ENCODE results near the gene RRP1B. TPM values are rescaled to one million over a fixed set of nuclear protein-coding genes. Genes with fewer than 3 reads are reported as not detected.

The RRP1B gene
- total and polyA plus RNA-seq, 2 experiments from 2014 or later = 54.8 to 95.7 TPM

- Histone ChIP-seq H4K20me1 (replicated peaks; ENCODE audit: insufficient read depth) (0 out of 2 replicates have a peak, but pooled peaks cover 3% of the 10 kb centered on the region), H3K36me3 (ENCODE audit: insufficient read depth) (no peaks in the 10 kb centered on the region), H2AFZ (peak overlapping the region; percentile 12), H3K27me3 (ENCODE audit: insufficient read depth) (no peaks in the 10 kb centered on the region), H3K4me3 (no peak overlapping the region), H3K79me2 (replicated peaks; ENCODE audit: insufficient read depth) (no peaks in the 10 kb centered on the region), H3K9me2 (ENCODE audit: insufficient read depth) (no peaks in the 10 kb centered on the region), H3K4me1 (ENCODE audit: insufficient read depth) (peaks cover 4% of the 10 kb centered on the region), H3K4me2 (peak overlapping the region; percentile 38; the same call in 1 of the 2 replicates), H3F3A (replicated peaks; ENCODE audit: low read depth) (peaks cover 2% of the 10 kb centered on the region; the same call in 1 of the 2 replicates), H3K27ac (ENCODE audit: low read depth) (0 out of 2 replicates have a peak overlapping the region, but pooled peaks have one; percentile 34)
- Mint-ChIP-seq H3K4me1 (peaks cover 13% of the 10 kb centered on the region), H3K4me3 (no peak overlapping the region), H3K27ac (no peak overlapping the region), H3K27me3 (ENCODE audit: insufficient read depth, low read depth, poor library complexity) (peaks cover 3% of the 10 kb centered on the region), H3K36me3 (ENCODE audit: low read depth) (0 out of 3 replicates have a peak, but pooled peaks cover 4% of the 10 kb centered on the region), H3K9me3 (no peaks in the 10 kb centered on the region)
- TF ChIP-seq CREB1 (CRISPR knock-in tag; IDR thresholded peaks at IDR 0.05; ENCODE audit: low read depth) (no peak), STAT1 (IDR thresholded peaks at IDR 0.05; ENCODE audit: unreplicated experiment) (no peak), ETS1 (IDR thresholded peaks at IDR 0.05) (no peak), EZH2phosphoT487 (IDR thresholded peaks at IDR 0.05; ENCODE audit: unreplicated experiment) (no peak), JUNB (IDR thresholded peaks at IDR 0.05; ENCODE audit: unreplicated experiment) (no peak), REST (IDR thresholded peaks at IDR 0.05; ENCODE audit: unreplicated experiment) (no peak), NANOG (IDR thresholded peaks at IDR 0.05; ENCODE audit: borderline replicate concordance) (no peak), EZH2 (IDR thresholded peaks at IDR 0.05; ENCODE audit: low read depth, unreplicated experiment) (no peak), POLR2AphosphoS5 (IDR thresholded peaks at IDR 0.05; ENCODE audit: low read depth) (no peak), ZNF331 (CRISPR knock-in tag; IDR thresholded peaks at IDR 0.05; ENCODE audit: low read depth) (no peak)
- ATAC-seq = peak; percentile 10
- no peak for DNase-seq (ENCODE audit: low spot score)
Measured at GRCh38 chr21:43701936-43702784, 42.8 kb downstream of the RRP1B start.

GRCh38 chr21:43702785-43703034 lies 43.4 kb downstream of the RRP1B start:
- 0 out of 2 replicates have a peak, but pooled peaks cover 2% of the 10 kb centered on the region for H4K20me1 ChIP-seq (replicated peaks; ENCODE audit: insufficient read depth)
- H2AFZ ChIP-seq = peak overlapping the region; percentile 12
- H3K4me1 ChIP-seq (ENCODE audit: insufficient read depth) = peaks cover 4% of the 10 kb centered on the region
- Mint-ChIP-seq H3K27me3 (ENCODE audit: insufficient read depth, low read depth, poor library complexity) (peaks cover 3% of the 10 kb centered on the region), H3K27ac (no peak overlapping the region), H3K4me1 (peaks cover 13% of the 10 kb centered on the region), H3K36me3 (ENCODE audit: low read depth) (0 out of 3 replicates have a peak, but pooled peaks cover 2% of the 10 kb centered on the region), H3K9me3 (no peaks in the 10 kb centered on the region), H3K4me3 (no peak overlapping the region)
- peak overlapping the region; percentile 38; the same call in 1 of the 2 replicates for H3K4me2 ChIP-seq
- no peak overlapping the region for H3K4me3 ChIP-seq
- H3K36me3 ChIP-seq (ENCODE audit: insufficient read depth) = no peaks in the 10 kb centered on the region
- 0 out of 2 replicates have a peak overlapping the region, but pooled peaks have one; percentile 34 for H3K27ac ChIP-seq (ENCODE audit: low read depth)
- DNase-seq (ENCODE audit: low spot score) = peak; percentile 31
- ATAC-seq = peak; percentile 18
- H3K79me2 ChIP-seq (replicated peaks; ENCODE audit: insufficient read depth) = no peaks in the 10 kb centered on the region
- no peaks in the 10 kb centered on the region for H3K9me2 ChIP-seq (ENCODE audit: insufficient read depth)
- H3F3A ChIP-seq (replicated peaks; ENCODE audit: low read depth) = peaks cover 2% of the 10 kb centered on the region; the same call in 1 of the 2 replicates
- no peaks in the 10 kb centered on the region for H3K27me3 ChIP-seq (ENCODE audit: insufficient read depth)
- TF ChIP-seq CTCF (conservative IDR thresholded peaks at IDR 0.05; ENCODE audit: low read depth in 2 of 2) = no peak
- no peak for TF ChIP-seq POLR2AphosphoS5 (IDR thresholded peaks at IDR 0.05; ENCODE audit: low read depth)
- TF ChIP-seq ZNF331 (CRISPR knock-in tag; IDR thresholded peaks at IDR 0.05; ENCODE audit: low read depth) = no peak
- no peak for TF ChIP-seq JUNB (IDR thresholded peaks at IDR 0.05; ENCODE audit: unreplicated experiment)
- no peak for TF ChIP-seq NANOG (IDR thresholded peaks at IDR 0.05; ENCODE audit: borderline replicate concordance)
- no peak for TF ChIP-seq STAT1 (IDR thresholded peaks at IDR 0.05; ENCODE audit: unreplicated experiment)
- TF ChIP-seq EZH2 (IDR thresholded peaks at IDR 0.05; ENCODE audit: low read depth, unreplicated experiment) = no peak
- no peak for TF ChIP-seq EZH2phosphoT487 (IDR thresholded peaks at IDR 0.05; ENCODE audit: unreplicated experiment)
- no peak for TF ChIP-seq ZNF114 (CRISPR knock-in tag; IDR thresholded peaks at IDR 0.05)
- no peak for TF ChIP-seq ETS1 (IDR thresholded peaks at IDR 0.05)
- TF ChIP-seq CREB1 (CRISPR knock-in tag; IDR thresholded peaks at IDR 0.05; ENCODE audit: low read depth) = no peak

Measured in GM23338 (cell line).